ENCODE results near the gene PPP4R4. TPM values are rescaled to one million over a fixed set of nuclear protein-coding genes. Genes with fewer than 3 reads are reported as not detected.
"Not testable (repeated sequence)": the region's sequence is repeated elsewhere in the genome, so short reads cannot be mapped to it uniquely, and the experiment has no call there.

PPP4R4 gene
- total RNA-seq, 4 donors from 2014 or later = 0.13 TPM; not detected in 3

GRCh38 chr14:94269156-94269555 lies 95.0 kb downstream of the PPP4R4 start:
- intact Hi-C loops (cut with DNase I; ENCODE audit: low total_unique reads) = no loop called here

GRCh38 chr14:94276898-94277561 lies 102.9 kb downstream of the PPP4R4 start:
- H3K36me3 ChIP-seq; in situ Hi-C loops (cut with MboI; ENCODE audit: low sequenced_read_pairs in 4 of 4); ATAC-seq; H3K27ac ChIP-seq; H3K9me3 ChIP-seq; H3K4me1 ChIP-seq; H3K27me3 ChIP-seq; DNase-seq; intact Hi-C loops (cut with DNase I; ENCODE audit: low total_unique reads); H3K4me3 ChIP-seq: not testable (repeated sequence)

More at GRCh38 chr14:94269156-94269555, 95.0 kb downstream of the PPP4R4 start:
- no peaks in the 10 kb centered on the region for H3K27me3 ChIP-seq
- no peaks in the 10 kb centered on the region for H3K4me1 ChIP-seq
- DNase-seq = no peak
- no peak overlapping the region for H3K27ac ChIP-seq
- no peaks in the 10 kb centered on the region for H3K9me3 ChIP-seq
- no peak for ATAC-seq
- TF ChIP-seq POLR2A (IDR thresholded peaks at IDR 0.05) (no peak), CTCF (IDR thresholded peaks at IDR 0.05 in 4 of 5, conservative IDR thresholded peaks at IDR 0.05 in 1 of 5) (no peak)
- no peak overlapping the region for H3K4me3 ChIP-seq
- in situ Hi-C loops (cut with MboI; ENCODE audit: low sequenced_read_pairs in 4 of 4) = no loop called here
- H3K36me3 ChIP-seq = no peaks in the 10 kb centered on the region

- Histone ChIP-seq H3K27me3 (no peaks in the 10 kb centered on the region), H3K27ac (no peak overlapping the region), H3K4me1 (no peaks in the 10 kb centered on the region), H3K36me3 (no peaks in the 10 kb centered on the region), H3K4me3 (no peak overlapping the region), H3K9me3 (no peaks in the 10 kb centered on the region)
- in situ Hi-C loops (cut with MboI; ENCODE audit: low sequenced_read_pairs in 4 of 4) = no loop called here
- TF ChIP-seq CTCF (IDR thresholded peaks at IDR 0.05 in 4 of 5, conservative IDR thresholded peaks at IDR 0.05 in 1 of 5) (no peak), POLR2A (IDR thresholded peaks at IDR 0.05) (no peak)
- ATAC-seq (no peak), DNase-seq (no peak)
- intact Hi-C loops (cut with DNase I; ENCODE audit: low total_unique reads) = no loop called here
These were observed 104.6 kb downstream of the PPP4R4 start for GRCh38 chr14:94278731-94279130.

GRCh38 chr14:94282991-94283723 lies 109.0 kb downstream of the PPP4R4 start:
- DNase-seq (no peak), ATAC-seq (no peak)
- TF ChIP-seq POLR2A (IDR thresholded peaks at IDR 0.05) (no peak), CTCF (IDR thresholded peaks at IDR 0.05 in 4 of 5, conservative IDR thresholded peaks at IDR 0.05 in 1 of 5) (no peak)

GRCh38 chr14:94284221-94284620 lies 110.1 kb downstream of the PPP4R4 start:
- Histone ChIP-seq H3K27me3 (no peaks in the 10 kb centered on the region), H3K36me3 (no peaks in the 10 kb centered on the region), H3K4me3 (no peak overlapping the region), H3K9me3 (no peaks in the 10 kb centered on the region), H3K4me1 (no peaks in the 10 kb centered on the region), H3K27ac (no peak overlapping the region)
- TF ChIP-seq CTCF (IDR thresholded peaks at IDR 0.05 in 4 of 5, conservative IDR thresholded peaks at IDR 0.05 in 1 of 5) (no peak), POLR2A (IDR thresholded peaks at IDR 0.05) (no peak)
- intact Hi-C loops (cut with DNase I; ENCODE audit: low total_unique reads) (no loop called here), in situ Hi-C loops (cut with MboI; ENCODE audit: low sequenced_read_pairs in 4 of 4) (no loop called here)
- DNase-seq (no peak), ATAC-seq (no peak)

More at GRCh38 chr14:94282991-94283723, 109.0 kb downstream of the PPP4R4 start:
- H3K27ac ChIP-seq = no peak overlapping the region
- no peaks in the 10 kb centered on the region for H3K4me1 ChIP-seq
- H3K36me3 ChIP-seq = no peaks in the 10 kb centered on the region
- in situ Hi-C loops (cut with MboI; ENCODE audit: low sequenced_read_pairs in 4 of 4) = no loop called here
- intact Hi-C loops (cut with DNase I; ENCODE audit: low total_unique reads) = no loop called here
- H3K4me3 ChIP-seq = no peak overlapping the region
- no peaks in the 10 kb centered on the region for H3K27me3 ChIP-seq
- no peaks in the 10 kb centered on the region for H3K9me3 ChIP-seq
